ENCODE measurements around the gene PRKN. TPM values are rescaled to one million over a fixed set of nuclear protein-coding genes. Genes with fewer than 3 reads are reported as not detected.

Gene PRKN
- polyA plus RNA-seq, 3 donors: 8.1 to 15.1 (median 11.4) TPM

- no peak for DNase-seq (ENCODE audit: extremely low read depth in 1 of 11, low read depth in 9 of 11, low spot score in 4 of 11)
These were observed 1287.3 kb downstream of the PRKN start for GRCh38 chr6:161440299-161440698.

- DNase-seq (ENCODE audit: extremely low read depth in 1 of 11, low read depth in 9 of 11, low spot score in 4 of 11): no peak
These were observed 1288.5 kb downstream of the PRKN start for GRCh38 chr6:161439093-161439492.

DNA sequence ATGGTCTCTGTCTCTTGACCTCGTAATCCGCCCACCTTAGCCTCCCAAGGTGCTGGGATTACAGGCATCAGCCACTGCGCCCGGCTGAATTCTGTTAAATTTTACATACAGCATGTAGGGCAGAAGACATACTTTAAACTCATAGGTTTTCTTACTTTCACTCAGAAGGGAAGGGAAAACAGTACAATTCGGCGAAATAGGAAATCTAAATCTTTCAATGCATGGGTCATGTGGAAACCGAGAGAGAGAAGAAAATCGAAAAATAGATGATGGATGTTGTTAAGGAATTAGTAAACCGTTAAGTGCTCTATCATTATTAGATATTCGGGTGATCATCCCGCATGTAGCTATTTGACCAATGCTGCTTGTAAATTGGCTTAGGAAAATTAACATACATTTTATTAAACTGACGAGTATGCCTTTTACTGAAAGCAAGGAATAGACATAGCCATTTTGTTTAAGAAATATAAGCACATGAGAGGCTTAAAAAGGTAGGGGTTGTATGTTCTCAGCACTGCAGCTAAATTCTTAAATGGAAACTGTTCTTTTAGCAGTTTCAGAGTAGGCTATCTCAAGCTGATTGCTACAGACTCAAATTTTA is 1289.0 kb downstream of the PRKN start:
- no peak for DNase-seq (ENCODE audit: extremely low read depth in 1 of 11, low read depth in 9 of 11, low spot score in 4 of 11)

DNA sequence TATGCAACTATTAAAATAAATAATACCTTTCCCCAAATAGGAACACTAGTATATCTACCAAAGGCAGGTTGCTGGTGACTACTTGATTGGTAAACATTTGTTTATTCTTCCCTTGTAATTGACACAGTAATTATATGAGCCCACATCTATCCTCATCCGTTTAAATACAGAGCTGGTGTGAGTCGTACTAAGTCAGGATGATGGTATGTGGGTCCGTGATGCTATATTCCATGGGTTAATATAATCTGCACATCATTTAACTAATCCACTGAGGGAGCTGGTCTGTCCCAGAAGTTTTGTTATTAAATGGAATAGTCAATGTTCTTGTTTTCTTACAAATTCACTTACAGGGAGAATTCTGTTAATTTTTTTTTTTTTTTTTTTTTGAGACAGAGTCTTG is 1289.7 kb downstream of the PRKN start:
- DNase-seq (ENCODE audit: extremely low read depth in 1 of 11, low read depth in 9 of 11, low spot score in 4 of 11): no peak

- no peak for DNase-seq (ENCODE audit: extremely low read depth in 1 of 11, low read depth in 9 of 11, low spot score in 4 of 11)
These were observed 1291.3 kb downstream of the PRKN start for GRCh38 chr6:161436106-161436876.

GRCh38 chr6:161435748-161436070 is 1291.9 kb downstream of the PRKN start:
- DNase-seq (ENCODE audit: extremely low read depth in 1 of 11, low read depth in 9 of 11, low spot score in 4 of 11): no peak

GRCh38 chr6:161434921-161435747 is 1292.4 kb downstream of the PRKN start:
- no peak for DNase-seq (ENCODE audit: extremely low read depth in 1 of 11, low read depth in 9 of 11, low spot score in 4 of 11)

DNA sequence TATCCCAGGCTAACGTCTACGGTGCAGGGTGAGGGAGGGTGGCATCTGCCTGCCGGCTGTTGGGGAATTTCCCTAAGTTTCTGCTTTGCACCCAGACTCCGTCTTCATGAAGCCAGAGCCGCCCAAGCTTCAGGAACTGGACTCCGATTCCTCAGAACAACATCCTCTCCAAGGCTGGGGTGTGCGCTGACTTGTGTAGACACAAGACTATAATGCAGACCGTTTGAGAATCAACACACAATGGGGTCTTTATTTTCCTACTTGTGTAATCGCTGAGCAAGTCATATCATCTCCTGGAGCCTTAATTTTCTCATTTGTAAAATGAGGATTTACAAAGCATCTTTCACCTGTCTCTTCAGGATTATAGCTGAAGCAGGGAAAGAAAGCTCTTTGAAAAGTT is 1293.2 kb downstream of the PRKN start:
- DNase-seq (ENCODE audit: extremely low read depth in 1 of 11, low read depth in 9 of 11, low spot score in 4 of 11): no peak

DNA sequence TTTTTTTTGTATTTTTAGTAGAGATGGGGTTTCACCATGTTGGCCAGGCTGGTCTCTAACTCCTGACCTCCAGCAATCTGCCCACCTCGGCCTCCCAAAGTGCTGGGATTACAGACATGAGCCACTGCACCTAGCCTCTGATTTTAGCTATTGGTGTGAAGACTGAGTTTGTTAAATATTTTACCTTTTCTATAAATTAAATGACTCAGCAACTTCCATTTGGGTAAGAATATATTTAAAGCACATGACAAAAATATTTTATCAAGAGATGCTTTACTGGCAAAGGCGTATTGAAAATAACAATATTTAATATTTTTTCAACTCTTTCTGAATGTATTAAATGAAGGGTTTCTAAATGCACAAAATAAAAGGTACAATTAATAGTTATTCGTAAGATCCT is 1295.0 kb downstream of the PRKN start:
- no peak for DNase-seq (ENCODE audit: extremely low read depth in 1 of 11, low read depth in 9 of 11, low spot score in 4 of 11)

- DNase-seq (ENCODE audit: extremely low read depth in 1 of 11, low read depth in 9 of 11, low spot score in 4 of 11): no peak
These were observed 1297.6 kb downstream of the PRKN start for GRCh38 chr6:161429921-161430490.

GRCh38 chr6:161424421-161424820 is 1303.1 kb downstream of the PRKN start:
- DNase-seq (ENCODE audit: extremely low read depth in 1 of 11, low read depth in 9 of 11, low spot score in 4 of 11): no peak

GRCh38 chr6:161422710-161423680 is 1304.6 kb downstream of the PRKN start:
- DNase-seq (ENCODE audit: extremely low read depth in 1 of 11, low read depth in 9 of 11, low spot score in 4 of 11): no peak

DNA sequence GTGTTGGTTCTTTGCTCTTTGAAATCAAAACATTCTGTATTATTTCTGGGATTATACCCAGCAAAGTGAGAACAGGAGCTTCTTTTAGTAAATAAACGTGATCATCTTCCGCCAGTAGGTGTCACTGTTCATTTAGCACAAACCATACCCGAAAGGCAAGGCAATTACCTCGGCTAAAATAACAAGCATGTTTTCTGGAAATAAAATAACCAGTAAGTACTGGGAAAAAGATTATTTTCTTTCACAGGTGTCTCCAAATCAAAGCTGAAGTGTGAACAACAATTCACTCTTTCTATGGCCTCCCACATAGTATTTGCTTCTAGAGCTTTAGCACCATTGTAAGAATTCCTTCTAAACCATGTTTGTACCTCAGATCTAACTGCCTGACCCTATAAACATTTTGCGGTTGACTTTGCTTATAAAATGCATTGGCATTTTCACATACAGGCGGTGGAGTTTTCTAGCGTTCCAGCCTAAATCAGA is 1309.1 kb downstream of the PRKN start:
- DNase-seq (ENCODE audit: extremely low read depth in 1 of 11, low read depth in 9 of 11, low spot score in 4 of 11): peak; percentile 66 to 89 (median 78)

- no peak for DNase-seq (ENCODE audit: extremely low read depth in 1 of 11, low read depth in 9 of 11, low spot score in 4 of 11)
These were observed 1309.7 kb downstream of the PRKN start for GRCh38 chr6:161417717-161418462.

GRCh38 chr6:161415302-161415855 is 1312.2 kb downstream of the PRKN start:
- DNase-seq (ENCODE audit: extremely low read depth in 1 of 11, low read depth in 9 of 11, low spot score in 4 of 11): no peak

GRCh38 chr6:161414707-161415106 is 1312.9 kb downstream of the PRKN start:
- DNase-seq (ENCODE audit: extremely low read depth in 1 of 11, low read depth in 9 of 11, low spot score in 4 of 11): no peak

- DNase-seq (ENCODE audit: extremely low read depth in 1 of 11, low read depth in 9 of 11, low spot score in 4 of 11): no peak
These were observed 1313.4 kb downstream of the PRKN start for GRCh38 chr6:161414180-161414579.

DNA sequence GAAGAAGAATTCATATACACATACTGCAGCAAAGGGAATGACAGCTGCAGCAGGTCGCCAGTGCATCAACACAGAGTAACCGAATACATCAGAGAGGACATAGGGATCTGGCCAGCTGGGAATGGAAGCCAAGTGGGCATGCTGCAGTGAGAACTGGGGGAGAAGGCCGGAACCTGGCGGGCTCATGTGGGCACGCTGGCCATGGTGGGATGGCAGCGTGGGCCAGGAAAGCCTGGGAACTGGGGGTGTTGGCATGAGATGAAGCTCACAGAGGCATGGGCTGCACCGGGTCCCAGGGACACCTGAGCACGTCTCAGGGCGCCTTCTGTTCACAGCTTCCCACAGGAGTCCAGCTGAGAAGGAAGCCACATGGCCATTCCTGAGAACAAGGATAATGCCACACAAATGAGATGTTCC is 1314.2 kb downstream of the PRKN start:
- no peak for DNase-seq (ENCODE audit: extremely low read depth in 1 of 11, low read depth in 9 of 11, low spot score in 4 of 11)
